ENCODE measurements around the gene BCAS4. TPM values are rescaled to one million over a fixed set of nuclear protein-coding genes. Genes with fewer than 3 reads are reported as not detected.
A peak's percentile ranks its signal among the peaks of the same experiment; 100 is the strongest.

Gene BCAS4
- total RNA-seq, 1 donor from 2014 or later: 9.0 TPM

DNA sequence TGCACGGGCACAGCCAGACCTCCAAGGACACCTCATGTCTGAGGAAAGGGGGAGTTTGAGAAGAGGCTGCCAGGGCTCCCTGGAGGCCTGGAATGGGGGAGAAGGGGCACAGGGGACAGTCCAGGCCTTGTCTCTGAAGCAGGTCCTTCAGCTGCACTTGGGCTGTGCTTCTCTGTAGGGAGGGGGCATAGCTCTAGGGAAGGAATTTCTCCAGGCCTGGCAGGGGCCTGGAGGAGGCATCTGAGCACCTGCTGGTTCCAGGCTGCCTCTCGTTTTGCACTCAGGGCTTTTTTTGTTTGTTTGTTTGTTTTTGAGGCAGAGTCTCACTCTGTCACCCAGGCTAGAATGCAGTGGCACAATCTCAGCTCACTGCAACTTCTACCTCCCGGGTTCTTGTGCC, 67.7 kb downstream of the BCAS4 start:
- H3K9me3 Mint-ChIP-seq: no peaks in the 10 kb centered on the region
- no peak for DNase-seq (ENCODE audit: low read depth, low spot score)
- H3K4me3 Mint-ChIP-seq: no peak overlapping the region
- peaks cover 5% of the 10 kb centered on the region for H3K4me1 Mint-ChIP-seq
- no peak overlapping the region for H3K27ac Mint-ChIP-seq (ENCODE audit: unreplicated experiment)
- no peak for TF ChIP-seq CTCF (conservative IDR thresholded peaks at IDR 0.05)
- no peaks in the 10 kb centered on the region for H3K27me3 Mint-ChIP-seq (ENCODE audit: low read depth)
- H3K36me3 Mint-ChIP-seq (ENCODE audit: low read depth): no peaks in the 10 kb centered on the region

DNA sequence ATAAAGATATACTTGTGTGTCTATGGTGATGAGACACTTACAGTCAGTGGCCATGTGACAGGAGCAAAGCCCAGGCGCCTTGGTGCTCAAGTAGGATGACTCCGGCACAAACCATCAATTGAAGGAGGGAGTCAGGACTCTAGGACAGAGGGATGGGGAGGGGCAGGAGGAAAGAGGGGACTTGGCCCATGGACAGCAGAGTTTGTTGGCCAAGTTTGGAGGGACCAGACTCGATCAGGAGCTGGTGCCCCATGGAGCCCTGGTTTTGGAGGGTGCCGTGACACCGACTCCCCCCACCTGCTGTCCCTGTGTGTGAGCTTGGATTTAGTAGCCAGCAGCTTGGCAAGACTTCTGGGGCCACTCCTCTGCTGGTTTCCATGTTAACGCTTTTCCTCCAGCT, 70.3 kb downstream of the BCAS4 start:
- H3K9me3 Mint-ChIP-seq: no peaks in the 10 kb centered on the region
- H3K4me1 Mint-ChIP-seq: peaks cover 11% of the 10 kb centered on the region

GRCh38 chr20:50865591-50865990, 70.7 kb downstream of the BCAS4 start:
- Mint-ChIP-seq H3K27ac (ENCODE audit: unreplicated experiment) (peak overlapping the region; percentile 35), H3K9me3 (no peaks in the 10 kb centered on the region), H3K4me3 (no peak overlapping the region), H3K27me3 (ENCODE audit: low read depth) (no peaks in the 10 kb centered on the region), H3K36me3 (ENCODE audit: low read depth) (no peaks in the 10 kb centered on the region), H3K4me1 (peaks cover 16% of the 10 kb centered on the region)
- no peak for TF ChIP-seq CTCF (conservative IDR thresholded peaks at IDR 0.05)
- DNase-seq (ENCODE audit: low read depth, low spot score): no peak

More for the DNA sequence above, 70.3 kb downstream of the BCAS4 start:
- Mint-ChIP-seq H3K27me3 (ENCODE audit: low read depth) (no peaks in the 10 kb centered on the region), H3K27ac (ENCODE audit: unreplicated experiment) (peak overlapping the region; percentile 35), H3K4me3 (no peak overlapping the region), H3K36me3 (ENCODE audit: low read depth) (no peaks in the 10 kb centered on the region)
- no peak for DNase-seq (ENCODE audit: low read depth, low spot score)
- TF ChIP-seq CTCF (conservative IDR thresholded peaks at IDR 0.05): no peak

GRCh38 chr20:50866036-50866685, 71.3 kb downstream of the BCAS4 start:
- H3K4me1 Mint-ChIP-seq: peaks cover 22% of the 10 kb centered on the region
- no peaks in the 10 kb centered on the region for H3K36me3 Mint-ChIP-seq (ENCODE audit: low read depth)
- H3K27me3 Mint-ChIP-seq (ENCODE audit: low read depth): no peaks in the 10 kb centered on the region
- no peak for TF ChIP-seq CTCF (conservative IDR thresholded peaks at IDR 0.05)
- no peaks in the 10 kb centered on the region for H3K9me3 Mint-ChIP-seq
- no peak for DNase-seq (ENCODE audit: low read depth, low spot score)
- H3K4me3 Mint-ChIP-seq: no peak overlapping the region
- no peak overlapping the region for H3K27ac Mint-ChIP-seq (ENCODE audit: unreplicated experiment)

DNA sequence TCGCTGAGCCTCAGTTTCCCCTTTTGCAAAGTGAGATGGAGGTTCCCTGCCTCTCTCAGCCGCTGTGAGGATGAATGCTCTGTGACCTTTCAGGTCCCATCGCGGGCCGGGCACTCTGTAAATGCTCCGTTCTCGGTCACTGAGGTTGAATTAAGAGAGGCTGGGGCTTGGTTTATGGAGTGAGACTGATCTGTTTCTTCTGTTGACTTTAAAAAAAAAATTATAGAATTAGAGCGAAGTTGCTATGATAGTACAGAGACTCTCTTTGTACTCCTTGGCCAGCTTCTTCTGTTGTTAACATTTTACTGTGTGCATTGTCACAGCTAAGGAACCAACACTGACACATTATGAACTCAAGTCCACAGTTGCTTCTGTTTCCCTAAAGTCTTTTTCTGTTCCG, 72.0 kb downstream of the BCAS4 start:
- Mint-ChIP-seq H3K9me3 (no peaks in the 10 kb centered on the region), H3K36me3 (ENCODE audit: low read depth) (no peaks in the 10 kb centered on the region), H3K4me1 (peaks cover 29% of the 10 kb centered on the region), H3K27me3 (ENCODE audit: low read depth) (no peaks in the 10 kb centered on the region), H3K27ac (ENCODE audit: unreplicated experiment) (peak overlapping the region; percentile 27), H3K4me3 (no peak overlapping the region)
- DNase-seq (ENCODE audit: low read depth, low spot score): no peak
- no peak for TF ChIP-seq CTCF (conservative IDR thresholded peaks at IDR 0.05)

Measured in neural crest cell (in vitro differentiated cells).